Osteoblast (primary cell): ENCODE measurements around the gene CASZ1. TPM values are rescaled to one million over a fixed set of nuclear protein-coding genes. Genes with fewer than 3 reads are reported as not detected.

Experiments
- DNase-seq: peaks from one replicate; pipeline ENCODE4 v3.0.0; 2011; ENCODE audit warnings: low spot score, mixed read lengths; ENCODE audit not compliant: insufficient read length; ENCODE audit errors: missing footprints
- H2AFZ ChIP-seq: 2 replicates; pipeline ENCODE4 v1.6.0; 2011; ENCODE audit warnings: mild to moderate bottlenecking, low read length
- H3K27ac ChIP-seq: 2 replicates; pipeline ENCODE4 v1.5.1; 2011; ENCODE audit warnings: mild to moderate bottlenecking, low read depth, low read length, moderate library complexity
- H3K27me3 ChIP-seq: 2 replicates; pipeline ENCODE4 v1.6.0; 2012; ENCODE audit warnings: mild to moderate bottlenecking, control low read depth, inconsistent platforms, low read length, moderate library complexity; ENCODE audit not compliant: insufficient read depth
- H3K36me3 ChIP-seq: 2 replicates; pipeline ENCODE4 v1.5.1; 2011; ENCODE audit warnings: mild to moderate bottlenecking, low read length, control low read depth, moderate library complexity; ENCODE audit not compliant: insufficient read depth
- H3K4me1 ChIP-seq: 2 replicates; pipeline ENCODE4 v1.5.1; 2011; ENCODE audit warnings: mild to moderate bottlenecking, low read length, control low read depth, moderate library complexity; ENCODE audit not compliant: insufficient read depth
- H3K4me2 ChIP-seq: 2 replicates; pipeline ENCODE4 v1.6.0; 2011; ENCODE audit warnings: mild to moderate bottlenecking, low read length; ENCODE audit not compliant: insufficient read depth
- H3K4me3 ChIP-seq: fragments of 200-600 bp; sonication (generic); 3 replicates; pipeline ENCODE4 v1.5.1; 2012; ENCODE audit warnings: mild to moderate bottlenecking, low read length, inconsistent platforms; ENCODE audit not compliant: insufficient read depth
- H3K79me2 ChIP-seq: 2 replicates; pipeline ENCODE4 v1.6.0; 2012; ENCODE audit warnings: mild to moderate bottlenecking, low read length, control low read depth, inconsistent platforms; ENCODE audit not compliant: insufficient read depth
- H3K9me3 ChIP-seq: 2 replicates; pipeline ENCODE4 v1.5.1; 2011; ENCODE audit warnings: low read depth, low read length, control low read depth
- H4K20me1 ChIP-seq: 2 replicates; pipeline ENCODE4 v1.6.0; 2012; ENCODE audit warnings: mild to moderate bottlenecking, low read length, control low read depth; ENCODE audit not compliant: insufficient read depth
- CTCF ChIP-seq: IDR thresholded peaks from 2 replicates; pipeline ENCODE4 v1.5.1; 2011; ENCODE audit warnings: mild to moderate bottlenecking, low read depth, low read length, moderate library complexity; ENCODE audit errors: extremely low read depth
- total RNA-seq: library from RNA; depleted of rRNA; stranded (reverse); fragments of >200 nt; gene quantifications from 2 replicates; pipeline ENCODE4 v1.2.3, GENCODE V29; 2012

The CASZ1 gene
- total RNA-seq, 1 donor, result 0.36 TPM

- H3K9me3 ChIP-seq, result no peaks in the 10 kb centered on the region
- no peaks in the 10 kb centered on the region for H3K4me1 ChIP-seq
- H3K27me3 ChIP-seq, result peaks cover 33% of the 10 kb centered on the region
- no peak overlapping the region for H3K4me2 ChIP-seq
- DNase-seq, result no peak
- no peak overlapping the region for H2AFZ ChIP-seq
- no peaks in the 10 kb centered on the region for H4K20me1 ChIP-seq
- no peaks in the 10 kb centered on the region for H3K36me3 ChIP-seq
- no peaks in the 10 kb centered on the region for H3K79me2 ChIP-seq
- no peak overlapping the region for H3K4me3 ChIP-seq
- TF ChIP-seq CTCF, result no peak
- H3K27ac ChIP-seq, result no peak overlapping the region
These were observed 24.7 kb downstream of the CASZ1 start for GRCh38 chr1:10771789-10772188.

GRCh38 chr1:10768552-10768951 is 27.9 kb downstream of the CASZ1 start:
- Histone ChIP-seq H3K79me2 (no peaks in the 10 kb centered on the region), H3K27me3 (peaks cover 22% of the 10 kb centered on the region), H3K27ac (no peak overlapping the region), H3K9me3 (no peaks in the 10 kb centered on the region), H3K4me1 (no peaks in the 10 kb centered on the region), H2AFZ (no peak overlapping the region), H3K4me3 (no peak overlapping the region), H3K4me2 (no peak overlapping the region), H3K36me3 (no peaks in the 10 kb centered on the region), H4K20me1 (no peaks in the 10 kb centered on the region)
- no peak for DNase-seq
- TF ChIP-seq CTCF, result no peak

GRCh38 chr1:10767282-10767681 is 29.2 kb downstream of the CASZ1 start:
- Histone ChIP-seq H2AFZ (no peak overlapping the region), H3K4me2 (no peak overlapping the region), H4K20me1 (no peaks in the 10 kb centered on the region), H3K4me1 (no peaks in the 10 kb centered on the region), H3K9me3 (no peaks in the 10 kb centered on the region), H3K4me3 (no peak overlapping the region), H3K79me2 (no peaks in the 10 kb centered on the region), H3K27ac (no peak overlapping the region), H3K36me3 (no peaks in the 10 kb centered on the region), H3K27me3 (peaks cover 31% of the 10 kb centered on the region)
- DNase-seq, result no peak
- TF ChIP-seq CTCF, result no peak

- no peak overlapping the region for H3K4me3 ChIP-seq
- no peak overlapping the region for H2AFZ ChIP-seq
- no peaks in the 10 kb centered on the region for H4K20me1 ChIP-seq
- no peak for DNase-seq
- H3K4me1 ChIP-seq, result no peaks in the 10 kb centered on the region
- H3K9me3 ChIP-seq, result no peaks in the 10 kb centered on the region
- no peak for TF ChIP-seq CTCF
- H3K79me2 ChIP-seq, result no peaks in the 10 kb centered on the region
- H3K27me3 ChIP-seq, result peaks cover 25% of the 10 kb centered on the region
- H3K27ac ChIP-seq, result no peak overlapping the region
- no peak overlapping the region for H3K4me2 ChIP-seq
- H3K36me3 ChIP-seq, result no peaks in the 10 kb centered on the region
These were observed 30.5 kb downstream of the CASZ1 start for GRCh38 chr1:10765734-10766478.
